ENCODE data around the gene MOV10L1.
"Not testable (repeated sequence)": the region's sequence is repeated elsewhere in the genome, so short reads cannot be mapped to it uniquely, and the experiment has no call there.

MOV10L1 gene

DNA sequence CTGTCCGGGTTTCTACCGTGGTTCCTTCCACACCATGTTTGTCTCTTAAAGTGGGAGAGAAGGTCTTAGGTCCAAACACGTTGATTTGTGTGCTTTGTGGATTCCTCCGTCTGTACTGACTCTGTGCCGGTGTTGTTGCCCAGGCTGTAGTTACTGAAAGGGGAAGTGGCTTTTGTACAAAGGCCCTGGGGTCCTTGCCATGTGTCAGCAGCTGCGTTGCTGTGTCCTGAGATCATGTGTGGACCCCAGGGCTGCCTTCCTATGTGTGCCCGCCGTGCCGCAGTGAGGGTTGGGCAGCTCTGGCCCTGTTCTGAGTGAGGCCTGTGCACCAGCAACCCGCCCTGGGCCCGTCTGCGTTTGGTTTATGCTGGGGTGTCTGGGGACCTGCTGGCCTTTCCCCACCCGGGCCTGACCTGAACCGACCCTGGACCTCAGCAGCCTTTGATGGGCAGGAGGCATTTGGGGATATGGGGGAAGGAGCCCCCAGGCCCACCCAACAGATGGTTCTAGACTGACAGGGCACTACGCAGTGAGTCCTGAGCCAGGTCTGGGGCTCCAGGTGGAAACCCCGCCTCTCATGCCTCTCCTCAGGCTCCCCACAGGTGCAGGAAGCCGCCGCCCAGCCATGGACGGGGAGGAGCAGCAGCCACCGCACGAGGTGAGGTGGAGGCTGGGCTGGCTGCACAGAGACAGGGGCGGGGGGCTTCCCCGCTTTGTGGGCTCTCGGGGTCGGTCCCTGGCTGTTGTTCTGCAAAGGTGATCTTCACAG is 102.8 kb downstream of the MOV10L1 start:
- DNase-seq: no peak

DNA sequence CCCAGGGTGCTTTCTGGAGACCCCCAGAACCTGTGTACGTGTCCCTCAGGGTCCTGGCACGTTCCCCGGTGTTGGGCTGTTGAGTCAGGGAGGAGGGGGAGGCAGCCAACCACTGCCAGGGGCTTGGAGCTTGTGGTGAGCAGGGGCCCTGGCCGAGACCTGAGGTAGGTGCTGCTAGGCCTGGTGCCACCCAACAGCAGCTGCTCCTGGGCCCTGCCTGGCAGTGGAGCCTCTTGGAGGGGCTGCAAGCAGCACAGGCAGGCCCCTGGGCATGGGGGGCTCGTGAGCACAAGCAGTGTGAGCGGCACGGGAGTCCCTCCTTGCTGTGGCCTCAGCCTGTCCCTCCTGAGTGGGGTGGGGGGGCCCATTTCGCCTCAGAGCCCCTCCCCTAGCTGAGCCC is 103.8 kb downstream of the MOV10L1 start:
- DNase-seq: no peak

- DNase-seq: no peak
Measured at GRCh38 chr22:50194037-50194805, 104.4 kb downstream of the MOV10L1 start.

DNA sequence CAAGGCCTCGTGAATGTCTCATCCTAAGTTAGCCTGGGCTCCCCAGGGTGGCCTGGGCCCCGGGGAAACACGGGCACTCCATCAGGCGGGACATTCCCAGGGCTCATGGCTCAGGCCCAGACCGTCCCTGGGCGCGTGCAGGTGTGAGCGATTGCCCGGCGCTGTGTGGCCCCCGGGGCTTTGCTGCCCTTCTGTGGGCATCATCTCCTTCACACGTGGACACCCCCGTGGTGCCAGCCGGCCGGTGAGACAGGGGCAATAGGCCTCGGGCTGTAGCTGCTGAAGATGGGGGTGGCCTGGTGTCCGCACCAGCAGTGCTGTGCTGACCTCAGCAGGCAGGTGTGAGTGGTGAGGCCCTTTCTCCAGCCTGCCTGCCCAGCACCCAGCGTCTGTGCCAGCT is 106.5 kb downstream of the MOV10L1 start:
- DNase-seq: no peak

GRCh38 chr22:50197000-50197800 is 107.4 kb downstream of the MOV10L1 start:
- DNase-seq: no peak

- DNase-seq: no peak
Measured at GRCh38 chr22:50197856-50198623, 108.2 kb downstream of the MOV10L1 start.

DNA sequence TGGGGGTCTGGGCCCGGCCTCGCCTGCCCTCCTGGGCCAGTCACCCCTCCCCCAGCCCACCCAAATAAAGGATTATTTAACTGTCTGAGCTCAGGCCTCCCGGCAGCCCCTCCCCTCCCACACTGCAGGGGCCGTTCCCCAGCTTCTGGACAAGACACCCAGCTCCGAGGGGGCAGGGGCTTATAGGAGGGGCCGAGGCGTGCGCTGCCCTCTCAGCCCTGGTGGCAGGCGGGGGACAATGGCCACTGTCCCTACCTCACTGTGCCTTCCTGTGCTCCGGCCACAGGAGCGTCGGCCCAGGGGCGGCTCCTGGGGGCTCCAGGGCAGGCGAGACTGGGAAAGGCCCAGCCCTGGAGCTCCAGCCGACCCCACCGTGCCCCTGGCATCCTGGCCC is 108.8 kb downstream of the MOV10L1 start:
- DNase-seq: no peak

GRCh38 chr22:50199251-50199721 is 109.5 kb downstream of the MOV10L1 start:
- no peak for DNase-seq

- no peak for DNase-seq
Measured at GRCh38 chr22:50199829-50200460, 110.1 kb downstream of the MOV10L1 start.

DNA sequence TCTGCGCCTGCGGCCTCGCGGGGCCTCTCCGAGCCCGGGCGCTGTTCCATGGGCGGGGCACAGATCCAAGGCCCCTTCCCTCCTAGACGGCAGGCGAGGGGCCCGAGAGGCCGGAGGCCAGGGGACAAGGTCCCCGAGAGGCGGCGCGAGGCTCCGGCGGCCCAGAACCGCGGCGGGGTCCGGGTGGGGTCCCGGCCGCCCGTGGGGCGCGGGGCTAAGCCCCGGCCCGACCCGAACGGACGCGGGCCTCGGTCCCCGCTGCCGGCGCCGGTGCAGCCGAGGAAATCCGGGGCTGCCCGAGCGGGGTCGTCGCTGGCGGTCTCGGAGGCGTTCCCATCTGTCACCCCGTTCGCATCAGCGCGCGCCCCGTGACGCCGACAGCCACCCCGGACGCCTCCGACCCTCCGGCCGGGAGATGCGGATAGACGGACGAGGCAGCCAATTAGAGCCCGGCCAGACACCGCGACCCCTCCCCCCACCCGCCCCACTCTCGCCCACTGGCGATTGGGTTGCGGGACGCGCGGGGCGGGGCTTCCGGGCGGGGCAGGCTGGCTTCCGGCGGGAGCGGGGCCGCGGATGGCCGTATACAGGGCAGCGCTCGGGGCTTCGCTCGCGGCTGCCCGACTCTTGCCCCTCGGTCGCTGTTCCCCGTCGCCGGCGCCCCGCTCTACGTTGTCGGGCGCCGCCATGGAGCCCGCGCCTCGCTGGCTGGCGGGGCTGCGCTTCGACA is 110.8 kb downstream of the MOV10L1 start, which contains the start of gene SELENOO:
Gene SELENOO (plus strand): TSS at position 551 of the 730 bp plus-strand sequence. CDS start 26 bp downstream, at position 577.
- DNase-seq: no peak

GRCh38 chr22:50201191-50202129 is 111.7 kb downstream of the MOV10L1 start:
- DNase-seq: no peak

DNA sequence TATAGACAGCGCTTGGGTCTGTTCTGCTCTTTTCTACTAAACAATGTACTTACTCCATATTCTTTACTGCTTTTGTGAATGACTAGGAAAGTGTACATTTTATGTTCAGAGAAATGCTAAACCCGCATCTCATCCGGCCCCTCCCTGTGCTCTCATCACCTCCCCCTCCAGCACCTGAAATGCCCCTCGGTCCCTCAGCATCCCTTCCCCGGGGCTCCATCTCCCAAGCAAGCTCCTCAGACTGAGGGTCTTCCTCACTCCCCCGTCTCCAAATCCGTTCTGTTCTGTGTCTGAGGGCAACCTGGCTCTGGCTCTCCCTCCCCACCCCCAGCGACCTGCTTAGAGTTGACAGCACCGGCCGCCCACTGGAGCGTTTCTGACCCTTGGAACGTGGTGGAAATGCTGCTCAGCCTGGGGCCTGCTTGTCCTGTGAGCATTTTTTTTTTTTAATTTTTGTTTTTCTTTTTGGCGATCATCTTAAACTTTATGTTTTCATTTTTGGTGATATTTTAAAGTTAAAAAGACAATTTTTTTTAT is 112.4 kb downstream of the MOV10L1 start:
- DNase-seq: no peak

- no peak for DNase-seq
Measured at GRCh38 chr22:50203288-50203687, 113.5 kb downstream of the MOV10L1 start.

GRCh38 chr22:50204571-50204970 is 114.8 kb downstream of the MOV10L1 start:
- no peak for DNase-seq

DNA sequence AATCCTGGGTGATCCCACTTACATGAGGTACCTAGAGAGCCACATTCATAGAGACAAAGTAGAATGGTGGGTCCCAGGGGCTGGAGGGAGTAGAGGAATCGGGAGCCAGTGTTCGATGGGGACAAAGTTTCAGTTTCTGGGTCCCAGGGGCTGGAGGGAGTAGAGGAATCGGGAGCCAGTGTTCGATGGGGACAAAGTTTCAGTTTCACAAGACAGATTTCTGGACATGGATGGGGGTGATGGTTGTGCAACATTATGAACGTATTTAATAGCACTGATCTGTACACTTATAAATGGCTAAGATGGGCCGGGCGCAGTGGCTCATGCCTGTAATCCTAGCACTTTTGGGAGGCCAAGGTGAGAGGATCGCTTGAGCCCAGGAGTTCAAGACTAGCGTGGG is 115.2 kb downstream of the MOV10L1 start:
- not testable (repeated sequence) for DNase-seq

- no peak for DNase-seq
Measured at GRCh38 chr22:50205781-50206569, 116.2 kb downstream of the MOV10L1 start.

- no peak for DNase-seq
Measured at GRCh38 chr22:50206599-50206998, 116.8 kb downstream of the MOV10L1 start.

DNA sequence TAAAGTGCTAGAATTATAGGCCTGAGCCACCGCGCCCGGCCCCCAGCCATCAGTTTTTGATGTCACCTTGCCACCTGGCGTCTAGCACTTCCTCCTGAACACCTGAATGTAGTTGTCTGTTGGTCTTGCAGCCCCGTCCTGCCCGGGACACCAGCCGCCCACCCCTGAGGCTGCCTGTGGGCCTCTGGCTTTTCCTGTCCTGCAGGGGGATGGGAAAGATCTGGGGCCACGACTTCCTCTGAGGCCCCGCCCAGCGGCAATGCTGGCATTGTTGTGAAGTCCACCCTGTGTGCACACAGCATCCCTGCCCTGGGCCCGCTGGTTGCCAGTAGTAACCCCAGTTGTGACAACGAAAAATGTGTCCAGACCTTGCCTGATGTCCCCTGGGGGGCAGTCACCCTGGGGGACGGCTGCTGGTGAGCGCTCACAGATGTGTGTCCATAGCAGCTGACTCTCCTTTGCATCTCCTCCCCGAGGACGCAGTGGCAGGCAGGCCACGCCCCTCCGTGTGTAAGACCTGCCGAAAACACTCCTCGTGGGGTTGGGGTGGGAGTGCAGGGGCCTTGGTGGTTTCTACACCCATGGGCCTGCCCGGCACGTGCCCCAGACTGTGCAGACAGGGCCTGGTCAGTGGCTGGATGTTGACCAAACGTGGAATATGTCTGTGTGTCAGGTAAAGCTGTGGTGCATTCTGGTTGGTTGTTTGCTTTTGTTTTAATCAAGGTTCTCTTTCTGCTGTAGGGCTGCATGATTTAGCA is 117.8 kb downstream of the MOV10L1 start:
- DNase-seq: no peak
